H1 (cell line): Measurements from ENCODE around the gene MTR. TPM values are rescaled to one million over a fixed set of nuclear protein-coding genes. Genes with fewer than 3 reads are reported as not detected.

Experiments
- EP300 ChIP-seq, 2 experiments: IDR thresholded peaks; 1 replicate in 1 of 2; 2 replicates in 1 of 2; pipeline ENCODE4 v1.6.1; 2011 to 2012; ENCODE audit warnings: low read depth in 2 of 2, low read length in 2 of 2, mild to moderate bottlenecking in 2 of 2, borderline replicate concordance in 1 of 2, inconsistent platforms in 1 of 2, moderate library complexity in 1 of 2
- GABPA ChIP-seq: IDR thresholded peaks from 2 replicates; pipeline ENCODE4 v1.6.1; 2011; ENCODE audit warnings: mild to moderate bottlenecking, low read length, moderate library complexity, borderline replicate concordance; ENCODE audit not compliant: insufficient read depth
- GTF2F1 ChIP-seq: IDR thresholded peaks from 2 replicates; pipeline ENCODE4 v1.6.1; 2012; ENCODE audit warnings: low read depth, low read length, improper control_type of control experiment, borderline replicate concordance
- RBBP5 ChIP-seq: IDR thresholded peaks from 2 replicates; pipeline ENCODE4 v1.7.1; 2012; ENCODE audit warnings: low read depth, mild to moderate bottlenecking, inconsistent platforms, low read length, moderate library complexity, borderline replicate concordance
- SAP30 ChIP-seq: fragments of 300-600 bp; sonication (generic); IDR thresholded peaks from 2 replicates; pipeline ENCODE4 v1.7.1; 2012; ENCODE audit warnings: low read length, moderate library complexity, mild to moderate bottlenecking, inconsistent platforms; ENCODE audit not compliant: insufficient read depth, insufficient replicate concordance
- polyA plus RNA-seq, 7 experiments: library from polyadenylated mRNA; depleted of rRNA in 3 of 7; stranded (reverse) in 5 of 7; unstranded in 2 of 7; fragments of >200 nt in 5 of 7; fragments of 200-250 nt in 2 of 7; gene quantifications; 1 replicate in 5 of 7; 2 replicates in 1 of 7; 4 replicates in 1 of 7; pipeline versions ENCODE4 v1.2.1 to v1.2.3, GENCODE V29; 2011 to 2013; ENCODE audit warnings: missing spikeins in 2 of 7, mixed read lengths in 2 of 7
- total RNA-seq: library from RNA; stranded (reverse); fragmentation: NEBNext Ultra II Directional; extraction: Animal tissue kit (Norgen Biotek cat#: 25700); gene quantifications from 2 replicates; pipeline ENCODE4 v1.2.1, GENCODE V29; 2021
- TF ChIP-seq, protein P1 (sequence below): IDR thresholded peaks from 2 replicates; pipeline ENCODE4 v1.6.1; 2012; ENCODE audit warnings: inconsistent platforms

Gene MTR
- total and polyA plus RNA-seq, 2 of the 8 experiments (the other 6 are each of a cell fraction or from before 2014, with no cell fraction given): 4.8 to 27.4 TPM

DNA sequence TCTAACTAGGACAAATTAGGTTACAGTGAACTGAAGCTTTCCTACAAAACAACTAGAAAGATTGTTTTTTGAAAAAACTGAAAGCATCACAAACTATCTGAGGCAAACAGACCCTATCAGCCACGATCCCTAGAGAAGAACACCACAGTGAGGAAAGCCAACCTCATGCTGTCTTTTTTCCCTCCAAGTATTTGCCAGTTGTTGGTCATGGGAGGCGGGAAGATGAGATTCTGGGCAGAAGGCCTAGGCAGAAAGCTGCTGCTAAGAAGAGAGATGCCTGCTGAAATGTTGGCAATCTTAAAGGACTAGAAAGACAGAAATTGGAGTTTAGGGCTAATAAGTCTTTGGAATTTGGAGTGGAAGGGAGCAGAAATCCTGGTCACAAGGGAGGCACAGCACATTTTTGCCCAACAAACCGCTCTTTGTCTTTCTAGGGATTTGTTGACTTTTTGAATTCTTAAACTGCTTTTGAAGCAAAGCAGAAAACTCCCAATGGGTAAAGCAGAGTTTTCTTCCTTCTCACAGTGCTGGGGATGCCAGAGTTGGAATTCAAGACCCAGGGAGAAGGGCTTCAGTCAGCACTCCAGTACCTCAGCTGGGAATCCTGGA is 125.3 kb downstream of the MTR start (continued):
- TF ChIP-seq GABPA: no peak
- TF ChIP-seq GTF2F1: no peak
- no peak for TF ChIP-seq RBBP5
- TF ChIP-seq SAP30: no peak
- TF ChIP-seq, protein P1, sequence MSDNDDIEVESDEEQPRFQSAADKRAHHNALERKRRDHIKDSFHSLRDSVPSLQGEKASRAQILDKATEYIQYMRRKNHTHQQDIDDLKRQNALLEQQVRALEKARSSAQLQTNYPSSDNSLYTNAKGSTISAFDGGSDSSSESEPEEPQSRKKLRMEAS: 0 out of 2 replicates have a peak, but pooled peaks have one; percentile 34
- no peak for TF ChIP-seq EP300 (IDR thresholded peaks at IDR 0.05; ENCODE audit: borderline replicate concordance in 1 of 2, low read depth in 2 of 2, low read length in 2 of 2)
